ENCODE data around the gene IRGQ.

Gene IRGQ

GRCh38 chr19:43544077-43544476 is 51.9 kb downstream of the IRGQ start:
- DNase-seq (ENCODE audit: low spot score), result no peak

GRCh38 chr19:43541920-43542650 is 53.8 kb downstream of the IRGQ start:
- DNase-seq (ENCODE audit: low spot score), result no peak

- no peak for DNase-seq (ENCODE audit: low spot score)
These were observed 55.6 kb downstream of the IRGQ start for GRCh38 chr19:43540381-43540780.

GRCh38 chr19:43538922-43539321 is 57.0 kb downstream of the IRGQ start:
- DNase-seq (ENCODE audit: low spot score), result no peak

GRCh38 chr19:43534816-43535761 is 60.8 kb downstream of the IRGQ start:
- peak; percentile 77 for DNase-seq (ENCODE audit: low spot score)

Measured in D341Med (cell line).